HL-60/S4 (cell line): ENCODE measurements around the gene PID1.

Source experiments
- in situ Hi-C: fragments of 300-500 bp; cut with MboI; formaldehyde crosslinking; loops from 2 replicates; pipeline ENCODE4 v1.14.3; 2022; ENCODE audit warnings: low sequenced_read_pairs

PID1 gene

GRCh38 chr2:229126066-229126465 is 145.0 kb downstream of the PID1 start:
- in situ Hi-C loops, result no loop called here

GRCh38 chr2:229124136-229124535 is 147.0 kb downstream of the PID1 start:
- in situ Hi-C loops, result no loop called here

GRCh38 chr2:229118927-229119326 is 152.2 kb downstream of the PID1 start:
- in situ Hi-C loops, result no loop called here

- in situ Hi-C loops, result no loop called here
Measured at GRCh38 chr2:229118336-229118735, 152.8 kb downstream of the PID1 start.

GRCh38 chr2:229111744-229112143 is 159.3 kb downstream of the PID1 start:
- in situ Hi-C loops, result no loop called here

GRCh38 chr2:229109195-229109594 is 161.9 kb downstream of the PID1 start:
- in situ Hi-C loops, result no loop called here

- in situ Hi-C loops, result no loop called here
Measured at GRCh38 chr2:229107601-229108000, 163.5 kb downstream of the PID1 start.

GRCh38 chr2:229104974-229105387 is 166.1 kb downstream of the PID1 start:
- in situ Hi-C loops, result no loop called here

GRCh38 chr2:229104025-229104424 is 167.1 kb downstream of the PID1 start:
- in situ Hi-C loops, result no loop called here

- in situ Hi-C loops, result no loop called here
Measured at GRCh38 chr2:229101314-229101713, 169.8 kb downstream of the PID1 start.

- in situ Hi-C loops, result no loop called here
Measured at GRCh38 chr2:229099231-229099630, 171.9 kb downstream of the PID1 start.

GRCh38 chr2:229098801-229099200 is 172.3 kb downstream of the PID1 start:
- in situ Hi-C loops, result no loop called here

GRCh38 chr2:229096409-229097066 is 174.5 kb downstream of the PID1 start:
- in situ Hi-C loops, result no loop called here

GRCh38 chr2:229095472-229095871 is 175.6 kb downstream of the PID1 start:
- in situ Hi-C loops, result no loop called here

GRCh38 chr2:229090225-229090624 is 180.9 kb downstream of the PID1 start:
- in situ Hi-C loops, result no loop called here

- in situ Hi-C loops, result no loop called here
Measured at GRCh38 chr2:229089776-229090175, 181.3 kb downstream of the PID1 start.

GRCh38 chr2:229088966-229089700 is 182.0 kb downstream of the PID1 start:
- in situ Hi-C loops, result no loop called here

- in situ Hi-C loops, result no loop called here
Measured at GRCh38 chr2:229088517-229088913, 182.6 kb downstream of the PID1 start.

- in situ Hi-C loops, result no loop called here
Measured at GRCh38 chr2:229087843-229088516, 183.1 kb downstream of the PID1 start.

GRCh38 chr2:229087267-229087666 is 183.8 kb downstream of the PID1 start:
- in situ Hi-C loops, result no loop called here

- in situ Hi-C loops, result no loop called here
Measured at GRCh38 chr2:229085439-229085838, 185.6 kb downstream of the PID1 start.

GRCh38 chr2:229084447-229084846 is 186.6 kb downstream of the PID1 start:
- in situ Hi-C loops, result no loop called here
